ENCODE data around the gene GPC2. TPM values are rescaled to one million over a fixed set of nuclear protein-coding genes. Genes with fewer than 3 reads are reported as not detected.
"Not testable (repeated sequence)": the region's sequence is repeated elsewhere in the genome, so short reads cannot be mapped to it uniquely, and the experiment has no call there.

The GPC2 gene
- polyA plus RNA-seq, result 1 to 10 TPM; 1.1 to 2.2 TPM

- no peaks in the 10 kb centered on the region for H3K36me3 ChIP-seq (ENCODE audit: control insufficient read depth in 2 of 2, insufficient read depth in 2 of 2, low read length in 1 of 2)
- H3K27ac ChIP-seq (ENCODE audit: low read depth in 2 of 2, low read length in 1 of 2), result peak within 1 kb of the TSS in 1 of 2 donors; percentile 34
- H3K9me3 ChIP-seq (ENCODE audit: control insufficient read depth in 2 of 2, insufficient read depth in 1 of 2, low read depth in 1 of 2, low read length in 1 of 2), result peaks cover 4 to 5% of the 10 kb centered on the region in 2 donors
- H3K27me3 ChIP-seq (ENCODE audit: control insufficient read depth in 1 of 2, insufficient read depth in 2 of 2, low read length in 2 of 2), result no peaks in the 10 kb centered on the region
- peaks cover 2 to 3% of the 10 kb centered on the region in 2 donors for H3K4me1 ChIP-seq (ENCODE audit: control insufficient read depth in 2 of 2, insufficient read depth in 2 of 2, low read length in 1 of 2)
- H3K4me3 ChIP-seq (ENCODE audit: low read depth in 1 of 2, low read length in 2 of 2), result peak within 1 kb of the TSS; percentile 31 to 38
- WGBS, 2 donors, result 6 to 8% methylated on average over 78 of the region's 78 CpGs
Measured at GRCh38 chr7:100177045-100178001, at the start of gene GPC2, which contains the start of gene STAG3. Gene GPC2, minus strand, starts transcription at chr7:100177381. Its CDS starts 182 bp downstream, at chr7:100177199. Gene STAG3, plus strand, starts transcription at chr7:100177918. Its CDS starts 2,639 bp downstream, at chr7:100180557.

- H3K27me3 ChIP-seq (ENCODE audit: control insufficient read depth in 1 of 2, insufficient read depth in 2 of 2, low read length in 2 of 2), result not testable (repeated sequence)
- WGBS, 2 donors, result 86 to 94% methylated on average over 6 of the region's 6 CpGs
Measured at GRCh38 chr7:100224891-100225290, 47.7 kb upstream of the GPC2 start.

DNA sequence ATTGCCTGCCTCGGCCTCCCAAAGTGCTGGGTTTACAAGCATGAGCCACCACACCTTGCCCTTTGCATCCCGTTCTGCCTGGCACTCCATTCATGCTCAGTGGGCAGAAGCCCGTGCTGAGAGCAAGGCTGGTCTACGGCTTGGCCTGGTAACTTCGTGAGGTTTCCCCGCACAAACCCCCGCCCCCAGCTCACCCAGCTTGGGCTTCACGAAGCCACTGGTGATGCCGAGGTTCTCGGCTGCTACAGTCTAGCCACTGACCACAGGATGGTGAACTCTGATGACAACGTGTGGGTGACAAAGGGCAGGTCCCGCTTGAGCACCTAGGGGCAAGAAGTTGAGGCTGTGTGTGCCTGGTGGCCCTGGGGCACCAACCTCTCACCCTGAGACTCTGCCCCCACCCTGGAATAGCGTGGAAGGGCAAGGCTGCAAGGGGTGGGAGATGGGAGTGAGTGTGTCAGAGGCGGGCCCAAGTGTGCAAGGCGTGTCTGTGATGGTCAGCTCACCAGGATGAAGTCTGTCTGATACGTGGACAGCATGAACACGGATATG lies 46.3 kb upstream of the GPC2 start:
- not testable (repeated sequence) for H3K4me1 ChIP-seq (ENCODE audit: control insufficient read depth in 2 of 2, insufficient read depth in 2 of 2, low read length in 1 of 2); H3K36me3 ChIP-seq (ENCODE audit: control insufficient read depth in 2 of 2, insufficient read depth in 2 of 2, low read length in 1 of 2); H3K9me3 ChIP-seq (ENCODE audit: control insufficient read depth in 2 of 2, insufficient read depth in 1 of 2, low read depth in 1 of 2, low read length in 1 of 2); H3K27ac ChIP-seq (ENCODE audit: low read depth in 2 of 2, low read length in 1 of 2); H3K4me3 ChIP-seq (ENCODE audit: low read depth in 1 of 2, low read length in 2 of 2); H3K27me3 ChIP-seq (ENCODE audit: control insufficient read depth in 1 of 2, insufficient read depth in 2 of 2, low read length in 2 of 2)
- WGBS, 2 donors, result 87 to 89% methylated on average over 17 of the region's 17 CpGs

More at GRCh38 chr7:100224891-100225290, 47.7 kb upstream of the GPC2 start:
- not testable (repeated sequence) for H3K36me3 ChIP-seq (ENCODE audit: control insufficient read depth in 2 of 2, insufficient read depth in 2 of 2, low read length in 1 of 2); H3K27ac ChIP-seq (ENCODE audit: low read depth in 2 of 2, low read length in 1 of 2); H3K4me3 ChIP-seq (ENCODE audit: low read depth in 1 of 2, low read length in 2 of 2); H3K4me1 ChIP-seq (ENCODE audit: control insufficient read depth in 2 of 2, insufficient read depth in 2 of 2, low read length in 1 of 2); H3K9me3 ChIP-seq (ENCODE audit: control insufficient read depth in 2 of 2, insufficient read depth in 1 of 2, low read depth in 1 of 2, low read length in 1 of 2)

- Histone ChIP-seq H3K4me1 (ENCODE audit: control insufficient read depth in 2 of 2, insufficient read depth in 2 of 2, low read length in 1 of 2) (no peaks in the 10 kb centered on the region), H3K27me3 (ENCODE audit: control insufficient read depth in 1 of 2, insufficient read depth in 2 of 2, low read length in 2 of 2) (no peaks in the 10 kb centered on the region), H3K27ac (ENCODE audit: low read depth in 2 of 2, low read length in 1 of 2) (no peak overlapping the region), H3K9me3 (ENCODE audit: control insufficient read depth in 2 of 2, insufficient read depth in 1 of 2, low read depth in 1 of 2, low read length in 1 of 2) (no peaks in the 10 kb centered on the region), H3K4me3 (ENCODE audit: low read depth in 1 of 2, low read length in 2 of 2) (no peak overlapping the region), H3K36me3 (ENCODE audit: control insufficient read depth in 2 of 2, insufficient read depth in 2 of 2, low read length in 1 of 2) (no peaks in the 10 kb centered on the region)
- 90 to 93% methylated on average over 11 to 13 of the region's 13 CpGs for WGBS, 2 donors
Measured at GRCh38 chr7:100222445-100223132, 45.4 kb upstream of the GPC2 start.

DNA sequence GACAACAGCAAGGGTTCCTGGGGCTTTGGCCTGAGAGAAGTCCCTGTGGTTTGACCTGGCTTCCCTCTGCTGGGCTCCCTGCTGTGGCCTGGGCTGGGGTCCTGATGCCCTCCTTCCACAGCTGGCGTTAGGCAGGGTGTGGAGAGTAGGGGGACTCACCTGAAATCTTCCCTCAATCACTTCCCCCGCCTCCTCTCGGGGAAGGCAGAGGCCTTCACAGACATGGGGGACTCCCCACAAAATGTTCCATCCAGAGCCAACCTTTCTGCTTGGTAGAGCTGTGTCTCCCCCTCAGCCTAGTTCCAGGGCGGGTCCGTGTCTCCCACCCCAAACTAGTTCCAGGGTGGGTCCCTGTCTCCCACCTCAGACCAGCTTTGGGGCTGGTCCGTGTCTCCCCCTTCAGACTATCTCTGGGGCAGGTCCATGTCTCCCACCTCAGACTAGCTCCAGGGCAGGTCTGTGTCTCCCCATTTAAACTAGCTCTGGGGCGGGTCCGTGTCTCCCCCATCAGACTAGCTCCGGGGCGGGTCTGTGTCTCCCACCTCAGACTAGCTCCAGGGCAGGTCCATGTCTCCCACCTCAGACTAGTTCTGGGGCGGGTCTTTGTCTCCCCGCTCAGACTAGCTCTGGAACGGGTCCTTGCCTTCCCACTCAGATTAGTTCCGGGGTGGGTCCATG lies 44.7 kb upstream of the GPC2 start:
- H3K4me1 ChIP-seq (ENCODE audit: control insufficient read depth in 2 of 2, insufficient read depth in 2 of 2, low read length in 1 of 2), result no peaks in the 10 kb centered on the region
- 77 to 80% methylated on average over 14 of the region's 14 CpGs for WGBS, 2 donors
- no peaks in the 10 kb centered on the region for H3K27me3 ChIP-seq (ENCODE audit: control insufficient read depth in 1 of 2, insufficient read depth in 2 of 2, low read length in 2 of 2)
- no peak overlapping the region for H3K4me3 ChIP-seq (ENCODE audit: low read depth in 1 of 2, low read length in 2 of 2)
- H3K36me3 ChIP-seq (ENCODE audit: control insufficient read depth in 2 of 2, insufficient read depth in 2 of 2, low read length in 1 of 2), result no peaks in the 10 kb centered on the region
- H3K9me3 ChIP-seq (ENCODE audit: control insufficient read depth in 2 of 2, insufficient read depth in 1 of 2, low read depth in 1 of 2, low read length in 1 of 2), result no peaks in the 10 kb centered on the region
- H3K27ac ChIP-seq (ENCODE audit: low read depth in 2 of 2, low read length in 1 of 2), result peak overlapping the region; percentile 36 to 44

DNA sequence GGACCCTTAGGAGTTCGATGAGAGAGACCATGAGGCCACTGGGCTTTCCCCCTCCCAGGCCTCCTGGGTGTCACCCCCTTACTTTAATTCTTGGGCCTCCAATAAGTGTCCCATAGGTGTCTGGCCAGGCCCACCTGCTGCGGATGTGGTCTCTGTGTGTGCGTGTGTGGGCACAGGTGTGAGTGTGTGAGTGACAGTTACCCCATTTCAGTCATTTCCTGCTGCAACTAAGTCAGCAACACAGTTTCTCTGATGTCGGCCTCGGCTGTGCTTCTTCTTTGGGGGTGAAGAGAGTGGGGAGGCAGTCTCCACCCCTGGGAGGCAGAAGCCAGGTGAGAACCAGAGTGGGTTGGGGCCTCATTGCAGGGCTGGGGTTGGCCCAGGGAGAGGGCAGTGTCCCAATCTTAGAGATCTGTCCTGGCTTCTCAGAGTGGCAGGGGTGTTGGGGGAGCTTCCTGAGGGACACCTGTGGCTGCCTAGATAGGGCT lies 44.1 kb upstream of the GPC2 start:
- Histone ChIP-seq H3K27ac (ENCODE audit: low read depth in 2 of 2, low read length in 1 of 2) (peak overlapping the region; percentile 44 to 80), H3K9me3 (ENCODE audit: control insufficient read depth in 2 of 2, insufficient read depth in 1 of 2, low read depth in 1 of 2, low read length in 1 of 2) (no peaks in the 10 kb centered on the region), H3K4me1 (ENCODE audit: control insufficient read depth in 2 of 2, insufficient read depth in 2 of 2, low read length in 1 of 2) (no peaks in the 10 kb centered on the region), H3K36me3 (ENCODE audit: control insufficient read depth in 2 of 2, insufficient read depth in 2 of 2, low read length in 1 of 2) (no peaks in the 10 kb centered on the region), H3K27me3 (ENCODE audit: control insufficient read depth in 1 of 2, insufficient read depth in 2 of 2, low read length in 2 of 2) (no peaks in the 10 kb centered on the region), H3K4me3 (ENCODE audit: low read depth in 1 of 2, low read length in 2 of 2) (peak overlapping the region in 1 of 2 donors; percentile 20)
- 70 to 79% methylated on average over 5 of the region's 5 CpGs for WGBS, 2 donors

- no peaks in the 10 kb centered on the region for H3K27me3 ChIP-seq (ENCODE audit: control insufficient read depth in 1 of 2, insufficient read depth in 2 of 2, low read length in 2 of 2)
- H3K27ac ChIP-seq (ENCODE audit: low read depth in 2 of 2, low read length in 1 of 2), result peak overlapping the region; percentile 43 to 80
- H3K4me1 ChIP-seq (ENCODE audit: control insufficient read depth in 2 of 2, insufficient read depth in 2 of 2, low read length in 1 of 2), result no peaks in the 10 kb centered on the region
- peak overlapping the region in 1 of 2 donors; percentile 39 for H3K4me3 ChIP-seq (ENCODE audit: low read depth in 1 of 2, low read length in 2 of 2)
- 74 to 76% methylated on average over 22 of the region's 22 CpGs for WGBS, 2 donors
- no peaks in the 10 kb centered on the region for H3K36me3 ChIP-seq (ENCODE audit: control insufficient read depth in 2 of 2, insufficient read depth in 2 of 2, low read length in 1 of 2)
- H3K9me3 ChIP-seq (ENCODE audit: control insufficient read depth in 2 of 2, insufficient read depth in 1 of 2, low read depth in 1 of 2, low read length in 1 of 2), result no peaks in the 10 kb centered on the region
Measured at GRCh38 chr7:100220586-100221230, 43.5 kb upstream of the GPC2 start.

DNA sequence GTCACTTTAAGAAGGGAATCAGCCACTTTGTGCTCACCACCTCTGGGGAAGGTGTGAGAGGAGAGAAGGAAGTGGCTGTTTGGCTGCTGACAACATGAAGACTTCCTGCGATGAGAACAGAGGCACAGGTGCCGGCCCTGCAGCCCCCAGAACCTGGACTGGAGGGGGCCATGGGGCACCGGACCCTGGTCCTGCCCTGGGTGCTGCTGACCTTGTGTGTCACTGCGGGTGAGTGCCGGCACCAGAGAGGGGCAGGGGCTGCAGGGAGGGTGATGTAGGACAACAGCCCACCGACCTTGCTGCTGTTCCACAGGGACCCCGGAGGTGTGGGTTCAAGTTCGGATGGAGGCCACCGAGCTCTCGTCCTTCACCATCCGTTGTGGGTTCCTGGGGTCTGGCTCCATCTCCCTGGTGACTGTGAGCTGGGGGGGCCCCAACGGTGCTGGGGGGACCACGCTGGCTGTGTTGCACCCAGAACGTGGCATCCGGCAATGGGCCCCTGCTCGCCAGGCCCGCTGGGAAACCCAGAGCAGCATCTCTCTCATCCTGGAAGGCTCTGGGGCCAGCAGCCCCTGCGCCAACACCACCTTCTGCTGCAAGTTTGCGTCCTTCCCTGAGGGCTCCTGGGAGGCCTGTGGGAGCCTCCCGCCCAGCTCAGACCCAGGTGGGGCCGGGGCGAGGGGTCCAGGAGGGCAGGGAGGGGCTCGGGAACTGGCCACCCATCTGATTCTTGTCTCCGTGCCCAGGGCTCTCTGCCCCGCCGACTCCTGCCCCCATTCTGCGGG lies 42.8 kb upstream of the GPC2 start, which contains the start of gene PVRIG:
PVRIG (plus strand) TSS at position 149 of the 785 bp plus-strand sequence; CDS start at position 171, 22 bp downstream.
- not testable (repeated sequence) for H3K27me3 ChIP-seq (ENCODE audit: control insufficient read depth in 1 of 2, insufficient read depth in 2 of 2, low read length in 2 of 2); H3K36me3 ChIP-seq (ENCODE audit: control insufficient read depth in 2 of 2, insufficient read depth in 2 of 2, low read length in 1 of 2); H3K4me1 ChIP-seq (ENCODE audit: control insufficient read depth in 2 of 2, insufficient read depth in 2 of 2, low read length in 1 of 2); H3K9me3 ChIP-seq (ENCODE audit: control insufficient read depth in 2 of 2, insufficient read depth in 1 of 2, low read depth in 1 of 2, low read length in 1 of 2)
- WGBS, 2 donors, result 80 to 82% methylated on average over 19 to 26 of the region's 27 CpGs
- peak within 1 kb of the TSS in 1 of 2 donors; percentile 43 for H3K4me3 ChIP-seq (ENCODE audit: low read depth in 1 of 2, low read length in 2 of 2)
- H3K27ac ChIP-seq (ENCODE audit: low read depth in 2 of 2, low read length in 1 of 2), result peak within 1 kb of the TSS; percentile 70 to 80

Measured in esophagus (tissue), 2 donors.